NCI-H128 (cell line): ENCODE measurements around the gene CACNA2D1.

ENCODE experiments used
- DNase-seq: peaks from one replicate; lab custom pipeline; 2025; ENCODE audit not compliant: unreplicated experiment; lab: John Stamatoyannopoulos, UW

The CACNA2D1 gene

GRCh38 chr7:82347808-82348207 lies 95.8 kb downstream of the CACNA2D1 start:
- DNase-seq: no peak

GRCh38 chr7:82345886-82346285 lies 97.7 kb downstream of the CACNA2D1 start:
- no peak for DNase-seq

- no peak for DNase-seq
Measured at GRCh38 chr7:82343716-82344115, 99.9 kb downstream of the CACNA2D1 start.

- no peak for DNase-seq
Measured at GRCh38 chr7:82339958-82340357, 103.6 kb downstream of the CACNA2D1 start.

- peak; percentile 95 for DNase-seq
Measured at GRCh38 chr7:82335927-82336326, 107.7 kb downstream of the CACNA2D1 start.

- no peak for DNase-seq
Measured at GRCh38 chr7:82335001-82335400, 108.6 kb downstream of the CACNA2D1 start.

- DNase-seq: no peak
Measured at GRCh38 chr7:82331234-82331633, 112.3 kb downstream of the CACNA2D1 start.

- no peak for DNase-seq
Measured at GRCh38 chr7:82330706-82331215, 112.8 kb downstream of the CACNA2D1 start.

- no peak for DNase-seq
Measured at GRCh38 chr7:82327898-82328297, 115.7 kb downstream of the CACNA2D1 start.

- DNase-seq: no peak
Measured at GRCh38 chr7:82325416-82325815, 118.2 kb downstream of the CACNA2D1 start.

- no peak for DNase-seq
Measured at GRCh38 chr7:82323806-82324205, 119.8 kb downstream of the CACNA2D1 start.

GRCh38 chr7:82319674-82320118 lies 123.9 kb downstream of the CACNA2D1 start:
- DNase-seq: peak; percentile 82

- no peak for DNase-seq
Measured at GRCh38 chr7:82318786-82319185, 124.8 kb downstream of the CACNA2D1 start.

- no peak for DNase-seq
Measured at GRCh38 chr7:82317760-82318159, 125.8 kb downstream of the CACNA2D1 start.

- no peak for DNase-seq
Measured at GRCh38 chr7:82317257-82317721, 126.3 kb downstream of the CACNA2D1 start.

- DNase-seq: no peak
Measured at GRCh38 chr7:82313269-82313668, 130.3 kb downstream of the CACNA2D1 start.

GRCh38 chr7:82312646-82313045 lies 130.9 kb downstream of the CACNA2D1 start:
- no peak for DNase-seq

- DNase-seq: no peak
Measured at GRCh38 chr7:82305347-82306005, 138.1 kb downstream of the CACNA2D1 start.

GRCh38 chr7:82294865-82295264 lies 148.7 kb downstream of the CACNA2D1 start:
- no peak for DNase-seq

GRCh38 chr7:82294382-82294784 lies 149.2 kb downstream of the CACNA2D1 start:
- DNase-seq: no peak

GRCh38 chr7:82293467-82293866 lies 150.1 kb downstream of the CACNA2D1 start:
- no peak for DNase-seq

GRCh38 chr7:82291931-82292330 lies 151.6 kb downstream of the CACNA2D1 start:
- no peak for DNase-seq

GRCh38 chr7:82289889-82290288 lies 153.7 kb downstream of the CACNA2D1 start:
- DNase-seq: no peak
